Measurements from ENCODE around the gene SCIN. TPM values are rescaled to one million over a fixed set of nuclear protein-coding genes. Genes with fewer than 3 reads are reported as not detected.

Gene SCIN
- total RNA-seq, 3 donors from 2014 or later (not counting 1 experiment from before 2014, with no cell fraction given) = 0.08 TPM; not detected in 2

DNA sequence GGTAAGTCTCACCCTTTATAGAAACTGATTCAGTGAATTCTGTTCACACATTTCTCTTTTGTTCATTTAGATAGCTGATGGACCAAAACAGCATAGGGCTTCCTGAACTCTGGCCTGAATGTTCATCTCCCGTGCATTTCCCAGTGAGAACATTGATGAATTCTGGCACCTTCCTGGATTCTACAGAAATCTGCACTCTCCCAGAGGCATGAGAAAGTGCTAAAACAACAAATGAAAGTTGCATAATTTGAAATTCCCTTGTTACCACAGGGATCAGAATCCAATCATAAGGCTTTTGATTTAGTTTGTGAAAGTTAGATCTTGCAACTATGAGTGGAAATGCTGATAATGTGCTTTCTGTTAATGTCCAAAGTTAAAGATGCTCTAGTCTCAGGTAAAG, 29.7 kb upstream of the SCIN start:
- Histone ChIP-seq H3K36me3 (ENCODE audit: control insufficient read depth, insufficient read depth, low read length) (no peaks in the 10 kb centered on the region), H3K27ac (ENCODE audit: low read length) (no peak overlapping the region), H3K27me3 (ENCODE audit: control insufficient read depth, insufficient read depth, low read length) (no peaks in the 10 kb centered on the region), H3K4me3 (ENCODE audit: low read length) (no peak overlapping the region), H3K4me1 (ENCODE audit: control insufficient read depth, insufficient read depth, low read length) (no peaks in the 10 kb centered on the region), H3K9me3 (ENCODE audit: control insufficient read depth, insufficient read depth, low read length) (no peaks in the 10 kb centered on the region)
- intact Hi-C loops (cut with micrococcal nuclease) = no loop called here
- no peak overlapping the region for H3K4me3 Mint-ChIP-seq
- no peak for ATAC-seq
- no peaks in the 10 kb centered on the region for H3K27me3 Mint-ChIP-seq (ENCODE audit: low read depth in 2 of 2)
- TF ChIP-seq, protein P1, sequence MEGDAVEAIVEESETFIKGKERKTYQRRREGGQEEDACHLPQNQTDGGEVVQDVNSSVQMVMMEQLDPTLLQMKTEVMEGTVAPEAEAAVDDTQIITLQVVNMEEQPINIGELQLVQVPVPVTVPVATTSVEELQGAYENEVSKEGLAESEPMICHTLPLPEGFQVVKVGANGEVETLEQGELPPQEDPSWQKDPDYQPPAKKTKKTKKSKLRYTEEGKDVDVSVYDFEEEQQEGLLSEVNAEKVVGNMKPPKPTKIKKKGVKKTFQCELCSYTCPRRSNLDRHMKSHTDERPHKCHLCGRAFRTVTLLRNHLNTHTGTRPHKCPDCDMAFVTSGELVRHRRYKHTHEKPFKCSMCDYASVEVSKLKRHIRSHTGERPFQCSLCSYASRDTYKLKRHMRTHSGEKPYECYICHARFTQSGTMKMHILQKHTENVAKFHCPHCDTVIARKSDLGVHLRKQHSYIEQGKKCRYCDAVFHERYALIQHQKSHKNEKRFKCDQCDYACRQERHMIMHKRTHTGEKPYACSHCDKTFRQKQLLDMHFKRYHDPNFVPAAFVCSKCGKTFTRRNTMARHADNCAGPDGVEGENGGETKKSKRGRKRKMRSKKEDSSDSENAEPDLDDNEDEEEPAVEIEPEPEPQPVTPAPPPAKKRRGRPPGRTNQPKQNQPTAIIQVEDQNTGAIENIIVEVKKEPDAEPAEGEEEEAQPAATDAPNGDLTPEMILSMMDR (IDR thresholded peaks at IDR 0.05) = no peak
- no peak for DNase-seq
- H3K9me3 Mint-ChIP-seq = peaks cover 2% of the 10 kb centered on the region in 2 donors
- H3K27ac Mint-ChIP-seq = no peak overlapping the region
- 96% methylated on average over 1 of the region's 1 CpG for WGBS (ENCODE audit: insufficient coverage)
- no peaks in the 10 kb centered on the region for H3K36me3 Mint-ChIP-seq
- H3K4me1 Mint-ChIP-seq = no peaks in the 10 kb centered on the region

DNA sequence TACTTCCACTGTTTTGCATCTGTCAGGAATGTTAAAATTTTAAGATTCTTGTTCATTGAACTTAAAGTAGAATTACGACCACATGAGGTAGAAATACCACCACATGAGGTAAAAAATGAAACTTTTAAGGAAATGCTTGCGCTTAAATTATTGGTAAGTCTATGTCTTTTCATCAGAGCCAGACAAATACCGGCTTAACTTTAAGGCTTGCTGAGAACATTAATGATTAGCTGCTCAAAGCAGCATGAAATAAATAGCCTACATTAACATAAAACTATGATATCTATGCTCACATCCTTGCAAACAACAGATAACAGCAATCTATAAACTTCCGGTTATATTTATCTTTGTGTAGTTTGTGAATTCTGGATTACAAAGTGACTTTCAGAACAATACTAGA, 26.9 kb upstream of the SCIN start:
- H3K27ac ChIP-seq (ENCODE audit: low read length) = no peak overlapping the region
- H3K4me3 Mint-ChIP-seq = no peak overlapping the region
- 79% methylated on average over 3 of the region's 4 CpGs for whole genome bisulfite sequencing (ENCODE audit: insufficient coverage)
- H3K36me3 ChIP-seq (ENCODE audit: control insufficient read depth, insufficient read depth, low read length) = no peaks in the 10 kb centered on the region
- DNase-seq (no peak), ATAC-seq (no peak)
- no peaks in the 10 kb centered on the region for H3K9me3 ChIP-seq (ENCODE audit: control insufficient read depth, insufficient read depth, low read length)
- intact Hi-C loops (cut with micrococcal nuclease) = no loop called here
- H3K4me3 ChIP-seq (ENCODE audit: low read length) = no peak overlapping the region
- no peaks in the 10 kb centered on the region for H3K4me1 Mint-ChIP-seq
- H3K36me3 Mint-ChIP-seq = no peaks in the 10 kb centered on the region
- H3K9me3 Mint-ChIP-seq = peaks cover 2% of the 10 kb centered on the region in 2 donors
- H3K27ac Mint-ChIP-seq = no peak overlapping the region
- no peaks in the 10 kb centered on the region for H3K27me3 ChIP-seq (ENCODE audit: control insufficient read depth, insufficient read depth, low read length)
- TF ChIP-seq, protein P1 (IDR thresholded peaks at IDR 0.05) = no peak
- H3K27me3 Mint-ChIP-seq (ENCODE audit: low read depth in 2 of 2) = no peaks in the 10 kb centered on the region
- H3K4me1 ChIP-seq (ENCODE audit: control insufficient read depth, insufficient read depth, low read length) = no peaks in the 10 kb centered on the region

DNA sequence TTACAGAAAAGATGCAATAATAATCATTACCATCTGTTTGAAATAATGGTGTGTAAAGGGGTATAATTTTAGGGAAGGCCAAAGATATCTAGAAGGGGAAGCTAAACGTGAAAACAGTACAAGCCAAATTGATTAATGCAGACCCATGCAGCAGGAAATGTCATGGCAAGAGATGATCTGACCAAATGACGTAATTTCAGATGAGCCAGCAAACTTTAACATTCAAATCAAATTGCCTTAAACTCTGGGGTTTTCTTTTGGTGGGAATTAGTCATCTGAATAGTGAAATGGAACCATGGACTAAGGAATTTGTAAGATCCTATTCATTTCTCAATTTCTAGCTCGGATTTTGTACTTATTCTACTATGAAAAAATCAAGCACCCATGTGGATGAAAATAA, 21.4 kb upstream of the SCIN start:
- Histone ChIP-seq H3K27me3 (ENCODE audit: control insufficient read depth, insufficient read depth, low read length) (no peaks in the 10 kb centered on the region), H3K4me3 (ENCODE audit: low read length) (no peak overlapping the region), H3K9me3 (ENCODE audit: control insufficient read depth, insufficient read depth, low read length) (no peaks in the 10 kb centered on the region), H3K36me3 (ENCODE audit: control insufficient read depth, insufficient read depth, low read length) (no peaks in the 10 kb centered on the region), H3K27ac (ENCODE audit: low read length) (no peak overlapping the region), H3K4me1 (ENCODE audit: control insufficient read depth, insufficient read depth, low read length) (no peaks in the 10 kb centered on the region)
- DNase-seq (no peak), ATAC-seq (no peak)
- intact Hi-C loops (cut with micrococcal nuclease) = no loop called here
- TF ChIP-seq, protein P1 (IDR thresholded peaks at IDR 0.05) = no peak
- Mint-ChIP-seq H3K36me3 (no peaks in the 10 kb centered on the region), H3K9me3 (no peaks in the 10 kb centered on the region), H3K27me3 (ENCODE audit: low read depth in 2 of 2) (no peaks in the 10 kb centered on the region), H3K4me3 (no peak overlapping the region), H3K4me1 (no peaks in the 10 kb centered on the region), H3K27ac (no peak overlapping the region)
- 8% methylated on average over 1 of the region's 3 CpGs for WGBS (ENCODE audit: insufficient coverage)

DNA sequence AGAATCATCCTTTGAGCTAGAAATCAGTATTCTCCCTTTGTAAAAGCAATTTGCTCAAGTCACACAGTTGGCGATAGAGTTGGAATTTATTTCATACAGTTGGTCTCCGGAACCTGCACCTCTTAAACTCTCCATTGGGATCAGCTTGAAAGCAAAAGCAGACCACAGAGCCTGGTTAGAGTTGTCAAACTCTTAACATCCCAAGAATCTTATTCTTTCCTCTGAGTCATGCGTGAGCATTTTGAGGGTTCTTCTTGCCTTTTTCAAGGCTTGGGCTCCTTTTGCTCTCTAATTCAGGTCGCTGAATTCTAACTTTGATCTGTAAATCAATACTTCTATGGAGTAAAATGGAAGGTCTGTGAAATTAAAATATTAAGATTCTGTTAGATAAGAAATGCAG, 19.6 kb upstream of the SCIN start:
- no peak overlapping the region for H3K27ac ChIP-seq (ENCODE audit: low read length)
- H3K4me1 ChIP-seq (ENCODE audit: control insufficient read depth, insufficient read depth, low read length) = no peaks in the 10 kb centered on the region
- no peaks in the 10 kb centered on the region for H3K9me3 ChIP-seq (ENCODE audit: control insufficient read depth, insufficient read depth, low read length)
- DNase-seq = no peak
- H3K27me3 ChIP-seq (ENCODE audit: control insufficient read depth, insufficient read depth, low read length) = no peaks in the 10 kb centered on the region
- H3K9me3 Mint-ChIP-seq = no peaks in the 10 kb centered on the region
- no peak for ATAC-seq
- H3K36me3 ChIP-seq (ENCODE audit: control insufficient read depth, insufficient read depth, low read length) = no peaks in the 10 kb centered on the region
- intact Hi-C loops (cut with micrococcal nuclease) = no loop called here
- no peaks in the 10 kb centered on the region for H3K4me1 Mint-ChIP-seq
- no peak overlapping the region for H3K4me3 ChIP-seq (ENCODE audit: low read length)
- WGBS (ENCODE audit: insufficient coverage) = 92% methylated on average over 4 of the region's 4 CpGs
- TF ChIP-seq, protein P1 (IDR thresholded peaks at IDR 0.05) = no peak
- H3K36me3 Mint-ChIP-seq = no peaks in the 10 kb centered on the region
- no peak overlapping the region for H3K27ac Mint-ChIP-seq
- H3K27me3 Mint-ChIP-seq (ENCODE audit: low read depth in 2 of 2) = no peaks in the 10 kb centered on the region
- no peak overlapping the region for H3K4me3 Mint-ChIP-seq
